HL-60/S4 treated with phorbol 12-myristate 13-acetate at 8.2 ng/mL for 4 days and 3 days (cell line): ENCODE results near the gene TNS2.

ENCODE experiments used
- in situ Hi-C: fragments of 300-500 bp; cut with MboI; formaldehyde crosslinking; loops from 2 replicates; pipeline ENCODE4 v1.15.0; 2022; ENCODE audit warnings: low sequenced_read_pairs

TNS2 gene

GRCh38 chr12:53042607-53043454, 7.0 kb upstream of the TNS2 start:
- in situ Hi-C loops, result loop anchor here (25.0 kb wide), 1 partner anchor 419 kb away; the partner anchor contains the start of gene PCBP2

GRCh38 chr12:53044052-53044581, 5.7 kb upstream of the TNS2 start:
- in situ Hi-C loops, result loop anchor here (25.0 kb wide), 1 partner anchor 418 kb away; the partner anchor contains the start of gene PCBP2

GRCh38 chr12:53044896-53045695, 4.8 kb upstream of the TNS2 start:
- in situ Hi-C loops, result loop anchor here (25.0 kb wide), 1 partner anchor 417 kb away; the partner anchor contains the start of gene PCBP2

GRCh38 chr12:53045696-53046045, 4.2 kb upstream of the TNS2 start:
- in situ Hi-C loops, result loop anchor here (25.0 kb wide), 1 partner anchor 417 kb away; the partner anchor contains the start of gene PCBP2

GRCh38 chr12:53046655-53047220, 3.1 kb upstream of the TNS2 start:
- in situ Hi-C loops, result loop anchor here (25.0 kb wide), 1 partner anchor 416 kb away; the partner anchor contains the start of gene PCBP2

GRCh38 chr12:53047221-53048032, 2.4 kb upstream of the TNS2 start:
- in situ Hi-C loops, result loop anchor here (25.0 kb wide), 1 partner anchor 415 kb away; the partner anchor contains the start of gene PCBP2

- in situ Hi-C loops, result loop anchor here (25.0 kb wide), 1 partner anchor 414 kb away; the partner anchor contains the start of gene PCBP2
Measured at GRCh38 chr12:53048033-53048779, 1.7 kb upstream of the TNS2 start.

- in situ Hi-C loops, result loop anchor here (25.0 kb wide), 1 partner anchor 413 kb away; the partner anchor contains the start of gene PCBP2
Measured at GRCh38 chr12:53048780-53049401, 974 bp upstream of the TNS2 start.

GRCh38 chr12:53050426-53051057, 677 bp downstream of the TNS2 start:
- in situ Hi-C loops, result loop anchor here (25.0 kb wide), 1 partner anchor 237 kb away; the partner anchor contains the start of genes MYG1 and PFDN5

GRCh38 chr12:53051058-53051880, 1.4 kb downstream of the TNS2 start:
- in situ Hi-C loops, result loop anchor here (25.0 kb wide), 1 partner anchor 236 kb away; the partner anchor contains the start of genes MYG1 and PFDN5

GRCh38 chr12:53051881-53052412, 2.1 kb downstream of the TNS2 start:
- in situ Hi-C loops, result loop anchor here (25.0 kb wide), 1 partner anchor 235 kb away; the partner anchor contains the start of genes MYG1 and PFDN5

- in situ Hi-C loops, result loop anchor here (25.0 kb wide), 1 partner anchor 235 kb away; the partner anchor contains the start of genes MYG1 and PFDN5
Measured at GRCh38 chr12:53052419-53053217, 2.8 kb downstream of the TNS2 start.

- in situ Hi-C loops, result loop anchor here (25.0 kb wide), 1 partner anchor 234 kb away; the partner anchor contains the start of genes MYG1 and PFDN5
Measured at GRCh38 chr12:53053218-53054111, 3.6 kb downstream of the TNS2 start.

- in situ Hi-C loops, result loop anchor here (25.0 kb wide), 1 partner anchor 233 kb away; the partner anchor contains the start of genes MYG1 and PFDN5
Measured at GRCh38 chr12:53054112-53054878, 4.4 kb downstream of the TNS2 start.
